COR-L47 (cell line): ENCODE results near the gene PCNX4.

ENCODE experiments used
- DNase-seq: peaks from one replicate; lab custom pipeline; 2025; lab: John Stamatoyannopoulos, UW

PCNX4 gene

DNA sequence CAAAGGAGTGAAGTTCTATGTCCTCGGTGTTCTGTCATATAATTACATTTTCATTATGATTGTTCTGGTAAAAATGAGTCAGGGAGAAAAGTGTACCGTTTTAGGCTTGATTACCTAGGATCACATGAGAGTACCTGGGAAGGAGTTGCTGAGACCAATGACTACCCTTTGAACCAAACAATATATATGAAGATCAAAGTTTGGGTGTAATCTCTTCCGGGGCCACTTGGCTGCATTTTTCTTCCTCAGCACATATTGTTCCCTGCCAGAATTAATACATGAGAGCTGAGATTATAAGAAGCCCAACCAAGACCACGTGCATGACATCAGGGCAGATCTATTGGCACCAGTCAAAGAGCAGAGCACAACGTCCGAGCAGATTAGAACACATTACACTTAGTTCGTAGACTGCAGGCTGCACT, 114.5 kb downstream of the PCNX4 start:
- no peak for DNase-seq

DNA sequence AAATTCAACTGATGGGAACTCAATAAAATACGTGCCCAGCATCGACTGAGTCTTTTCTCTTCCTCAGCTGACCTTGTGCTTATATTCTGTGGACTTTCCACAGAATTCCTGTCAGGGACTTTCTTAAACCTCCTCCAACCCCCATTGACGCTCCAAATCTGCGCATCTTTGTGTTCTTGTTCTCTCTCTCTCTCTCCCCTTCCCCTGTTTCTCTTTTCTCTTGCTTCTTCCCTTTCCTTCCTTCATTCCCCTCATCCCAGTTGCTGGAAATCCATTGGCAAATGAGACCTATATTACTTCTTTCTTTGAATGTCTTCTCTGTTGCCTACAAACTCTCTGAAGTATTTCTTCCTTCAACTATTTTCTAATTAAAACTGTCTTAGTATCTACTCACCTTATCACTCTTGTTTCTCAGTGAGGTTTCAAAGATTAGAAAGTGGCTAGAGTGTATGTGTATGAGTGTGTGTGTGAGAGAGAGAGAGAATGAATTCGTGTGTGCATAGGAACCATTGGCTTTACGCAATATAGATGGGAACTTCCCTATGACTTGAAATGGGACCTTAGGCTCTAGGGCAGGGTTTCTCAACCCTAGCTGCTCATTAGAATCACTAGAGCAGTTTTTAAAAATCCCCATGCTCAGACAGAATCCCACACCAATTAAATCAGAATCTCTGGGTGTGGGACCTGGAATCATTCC, 115.3 kb downstream of the PCNX4 start:
- DNase-seq = no peak

DNA sequence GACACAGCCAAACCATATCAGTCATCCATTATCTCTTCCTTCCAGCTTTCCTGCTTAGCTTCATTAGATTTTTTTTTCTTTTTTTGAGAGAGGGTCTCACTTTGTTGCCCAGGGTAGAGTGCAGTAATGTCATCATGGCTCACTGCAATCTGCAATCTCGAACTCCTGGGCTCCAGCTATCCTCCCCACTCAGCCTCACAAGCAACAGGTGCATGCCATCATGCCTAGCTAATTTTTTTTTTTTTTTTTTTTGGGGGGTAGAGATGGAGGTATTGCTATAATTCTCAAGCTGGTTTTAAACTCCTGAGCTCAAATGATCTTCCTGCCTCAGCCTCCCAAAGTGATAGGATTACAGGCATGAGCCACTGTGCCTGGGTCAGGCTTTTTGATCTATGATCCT, 119.0 kb downstream of the PCNX4 start:
- DNase-seq = no peak

DNA sequence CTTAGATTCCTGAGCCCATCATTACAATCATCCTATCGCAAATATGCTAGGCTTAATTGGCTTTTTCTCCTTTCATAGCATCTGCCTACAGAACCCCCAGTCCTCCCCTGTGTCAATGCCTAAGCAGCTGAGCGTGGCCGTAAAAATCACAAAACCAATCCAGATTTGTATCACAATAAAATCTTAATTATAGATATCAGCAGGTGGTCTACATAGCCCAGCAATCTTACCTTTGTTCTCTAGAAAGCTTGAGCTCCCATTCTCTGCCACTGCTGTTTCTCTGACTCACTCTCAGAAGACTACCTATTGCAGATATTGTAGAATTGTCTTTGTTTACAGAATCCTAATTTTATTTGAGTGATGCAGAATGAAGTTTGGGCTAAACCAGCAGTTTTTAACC, 119.4 kb downstream of the PCNX4 start:
- DNase-seq = peak; percentile 67

DNA sequence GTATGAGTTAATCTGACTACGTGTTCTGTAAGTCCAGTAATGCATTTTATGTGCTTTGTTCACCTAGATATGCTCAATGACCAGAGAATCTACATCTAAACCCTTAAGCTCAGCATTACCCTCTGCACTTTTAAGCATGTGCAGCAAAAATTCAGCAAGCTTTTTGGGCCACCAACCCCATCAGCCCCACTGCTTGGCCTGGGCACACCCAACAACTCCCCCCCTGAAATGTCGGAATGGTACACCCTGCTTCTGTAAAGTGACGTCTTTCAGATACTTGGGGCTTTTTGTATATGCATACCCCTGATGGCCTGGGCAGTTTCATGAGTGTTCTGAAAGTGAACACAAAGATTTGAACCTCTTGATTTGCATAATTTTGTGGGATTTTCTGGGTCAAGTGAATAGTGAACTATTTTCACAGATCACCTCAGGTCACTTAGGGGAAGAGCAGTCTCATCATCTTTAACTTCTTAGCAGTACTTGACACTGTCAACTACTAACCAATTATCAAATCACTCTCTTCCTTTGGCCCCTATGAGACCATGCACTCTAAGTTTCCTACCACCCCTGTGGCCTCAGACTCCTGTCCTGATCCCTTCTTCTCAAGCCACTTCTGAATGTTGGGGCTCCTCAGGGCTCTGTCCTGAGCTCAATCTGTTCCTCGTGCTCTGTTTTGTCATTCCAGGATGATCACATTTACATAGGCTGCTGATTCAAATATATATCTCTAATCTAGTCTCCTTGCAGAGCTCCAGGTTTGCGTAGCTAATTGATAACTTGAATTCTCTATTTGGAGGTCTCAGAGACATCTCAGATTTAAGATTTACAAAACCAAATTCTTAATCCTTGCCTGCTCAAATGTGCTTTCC, 121.0 kb downstream of the PCNX4 start:
- DNase-seq = no peak

DNA sequence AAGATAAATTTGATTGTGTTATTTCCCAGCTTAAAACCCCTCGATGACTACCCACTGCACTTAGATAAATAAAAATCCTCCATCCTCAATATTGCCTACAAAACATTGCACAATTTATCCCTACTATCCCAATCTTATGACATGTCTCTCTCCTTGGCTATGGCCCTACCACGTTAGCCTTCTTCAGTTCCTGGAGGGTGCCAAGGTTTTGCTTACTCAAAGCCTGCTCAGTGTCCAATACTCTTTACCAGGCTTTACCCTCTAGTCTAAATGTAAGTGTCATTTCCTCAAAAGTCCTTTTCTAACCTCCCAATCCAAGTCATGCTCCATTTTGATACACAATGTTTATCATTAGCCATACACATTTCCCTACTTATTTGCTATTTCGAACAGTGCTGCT, 122.3 kb downstream of the PCNX4 start:
- no peak for DNase-seq

DNA sequence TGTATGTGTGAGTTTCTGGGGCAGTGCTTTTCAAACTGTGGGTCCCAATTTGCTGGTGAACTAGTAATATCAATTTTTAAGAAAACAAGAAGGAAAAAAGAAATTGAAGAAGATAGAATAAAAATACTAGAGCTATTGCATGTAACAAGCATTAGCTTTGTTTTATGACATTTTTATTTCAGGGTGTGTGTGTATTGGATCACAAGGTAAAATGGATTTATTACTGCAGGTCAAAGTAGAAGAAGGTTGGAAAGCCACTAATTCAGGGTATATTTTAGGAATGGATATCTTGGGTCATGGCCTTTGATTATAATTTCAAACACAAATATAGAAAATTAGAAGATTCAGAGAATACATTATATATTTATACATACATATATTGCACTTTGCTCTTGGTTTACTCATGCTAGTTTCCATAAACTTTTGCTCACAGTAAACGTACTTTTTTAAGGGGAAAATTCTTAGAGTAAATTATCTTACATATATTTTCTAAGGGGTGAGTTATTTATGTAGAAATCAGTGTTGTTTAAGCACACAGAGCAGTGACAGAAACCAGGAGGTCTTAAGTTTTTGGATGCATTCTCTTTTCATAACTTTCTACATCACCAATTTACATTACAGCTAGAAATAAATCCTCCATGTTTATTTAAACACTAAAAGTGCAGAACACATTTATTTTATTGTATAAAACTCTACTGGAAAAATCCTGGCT, 122.8 kb downstream of the PCNX4 start:
- DNase-seq = no peak

DNA sequence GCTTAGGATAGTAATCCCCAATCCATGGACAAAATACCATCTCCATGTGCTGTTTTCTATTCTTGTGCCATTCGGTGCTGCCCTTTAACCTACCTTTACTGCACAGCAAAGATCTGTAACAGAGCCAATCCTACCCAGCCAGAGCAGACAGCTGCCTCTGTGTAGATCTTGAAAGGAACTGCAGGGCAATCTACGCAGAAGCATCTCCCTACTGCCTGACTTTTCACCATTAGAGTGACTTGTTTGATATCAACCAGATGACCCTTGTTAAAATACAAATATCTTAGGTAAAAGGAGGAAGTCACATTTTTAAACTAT, 123.4 kb downstream of the PCNX4 start:
- no peak for DNase-seq

DNA sequence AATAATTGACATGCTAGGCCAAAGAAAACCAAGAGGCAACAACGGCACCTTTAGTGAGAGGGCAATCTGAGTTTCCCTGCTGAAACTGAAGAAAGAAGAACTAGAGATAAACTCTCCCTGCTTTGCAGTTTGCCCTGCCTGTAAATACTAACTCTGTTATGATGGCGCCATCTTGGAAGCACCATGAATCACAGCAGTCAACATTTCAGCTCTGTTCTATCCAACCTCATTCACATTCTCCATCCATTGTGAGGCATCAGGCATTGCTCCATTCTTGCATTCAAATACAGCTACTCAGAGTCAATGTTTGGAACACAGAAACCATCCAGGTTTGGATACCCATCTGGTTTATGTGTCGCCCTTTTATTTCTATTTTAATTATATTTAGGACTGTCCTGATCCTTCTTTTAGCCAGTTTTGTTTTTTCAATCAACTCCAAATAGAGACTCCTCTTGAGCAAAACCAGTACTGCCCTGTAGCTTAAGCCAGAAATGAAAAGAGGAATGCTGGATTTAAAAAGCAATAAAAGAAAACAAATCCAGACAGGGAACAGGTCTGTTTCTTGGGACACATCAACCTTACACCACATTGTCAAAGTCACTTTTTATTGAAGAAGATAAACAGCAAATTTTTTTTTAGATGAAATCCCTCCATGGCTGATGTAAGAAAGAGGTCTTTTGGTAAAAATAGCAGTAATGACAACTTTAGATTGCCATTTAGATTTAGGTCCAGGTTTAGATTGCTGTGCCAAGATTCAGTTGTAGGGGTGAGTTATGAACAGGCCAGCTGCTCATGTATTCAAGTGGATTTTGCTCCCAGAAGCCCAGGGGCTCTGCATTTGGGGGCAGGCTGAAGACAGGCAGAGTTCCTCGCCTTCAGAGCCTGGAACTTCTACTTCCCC, 124.0 kb downstream of the PCNX4 start:
- DNase-seq = no peak

DNA sequence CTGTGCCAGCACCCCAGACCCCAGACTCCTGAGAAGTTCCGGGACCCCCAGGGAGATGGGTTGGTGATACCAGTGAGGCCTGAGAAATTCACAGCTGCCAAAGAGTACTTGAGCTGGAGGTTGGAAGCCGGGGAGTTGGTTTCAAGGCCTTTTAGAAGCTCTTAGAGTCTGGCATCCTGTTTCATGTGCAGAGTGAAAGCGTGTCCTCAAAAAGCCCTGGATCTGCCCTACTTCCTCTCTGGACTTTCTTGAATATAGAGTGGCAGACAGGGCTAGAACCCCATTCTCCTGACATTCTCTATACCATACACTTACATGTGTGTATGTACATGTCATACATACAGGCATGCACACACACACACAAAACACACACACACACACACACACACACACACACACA, 126.0 kb downstream of the PCNX4 start:
- DNase-seq = no peak
